SK-N-SH treated with all-trans-retinoic acid at 6 μM for 48 hours (cell line): ENCODE results near the gene ZDHHC11.
"Not testable (repeated sequence)": the region's sequence is repeated elsewhere in the genome, so short reads cannot be mapped to it uniquely, and the experiment has no call there.

ENCODE experiments used
- CSDC2 ChIP-seq: fragments of 250-450 bp; sonication (Bioruptor Pico); IDR thresholded peaks from 2 replicates; pipeline ENCODE4 v1.5.0; 2020; ENCODE audit warnings: mild to moderate bottlenecking, moderate library complexity
- ESRRG ChIP-seq: fragments of 250-450 bp; sonication (Bioruptor Pico); IDR thresholded peaks from 2 replicates; pipeline ENCODE4 v1.6.1; 2021; ENCODE audit warnings: mild to moderate bottlenecking
- GLIS3 ChIP-seq: fragments of 250-450 bp; sonication (Bioruptor Pico); IDR thresholded peaks from 2 replicates; pipeline ENCODE4 v1.5.0; 2020; ENCODE audit warnings: mild to moderate bottlenecking, moderate library complexity
- ZFP3 ChIP-seq: fragments of 250-450 bp; sonication (Bioruptor Pico); IDR thresholded peaks from 2 replicates; pipeline ENCODE4 v1.5.0; 2020; ENCODE audit warnings: mild to moderate bottlenecking, moderate library complexity
- ZFP30 ChIP-seq: fragments of 450-650 bp; formaldehyde crosslinking; IDR thresholded peaks from 2 replicates; pipeline ENCODE4 v1.5.0; 2022; ENCODE audit warnings: mild to moderate bottlenecking, moderate library complexity
- TF ChIP-seq, protein P1 (sequence below): fragments of 250-450 bp; sonication (Bioruptor Pico); IDR thresholded peaks from 2 replicates; pipeline ENCODE4 v1.5.0; 2020; ENCODE audit warnings: mild to moderate bottlenecking, moderate library complexity
- TF ChIP-seq, protein P2 (sequence below): fragments of 250-450 bp; sonication (Bioruptor Pico); IDR thresholded peaks from 2 replicates; pipeline ENCODE4 v1.8.0; 2020; ENCODE audit warnings: mild to moderate bottlenecking, moderate library complexity, borderline replicate concordance

DNA sequence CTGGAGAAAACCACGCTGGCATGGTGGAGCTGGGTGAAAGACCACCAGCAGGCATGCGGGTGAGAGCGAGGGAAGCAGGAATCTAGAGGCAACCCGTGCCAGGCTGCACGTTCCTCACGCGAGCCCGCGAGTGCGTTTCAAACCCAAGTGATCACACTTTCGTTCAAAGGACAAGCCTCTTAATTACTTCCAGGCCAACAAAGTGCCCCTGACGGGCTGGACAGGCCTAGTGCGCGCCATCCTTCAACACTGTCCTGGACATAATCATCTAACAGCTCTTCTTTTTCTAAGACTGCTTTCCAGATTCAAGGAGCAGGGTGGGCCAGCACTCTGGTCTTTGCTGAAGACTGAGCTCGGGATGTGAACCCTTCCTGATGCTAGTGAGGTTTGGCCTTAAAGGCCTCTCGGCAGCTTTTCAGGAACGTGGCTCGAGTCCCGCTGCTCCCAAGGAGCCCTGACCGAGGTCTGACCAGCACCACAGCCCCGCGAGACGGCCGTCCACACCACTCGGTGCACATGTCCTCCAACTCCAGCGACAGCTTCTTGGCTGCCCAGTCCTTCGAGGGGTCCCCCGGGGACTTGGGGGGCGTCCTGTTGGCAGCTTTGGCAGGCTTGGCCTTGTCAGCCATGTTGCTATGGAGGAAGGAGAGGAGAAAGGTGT is 81.2 kb downstream of the ZDHHC11 start:
- TF ChIP-seq ZFP3; ESRRG (CRISPR knock-in tag); ZFP30 (CRISPR knock-in tag); GLIS3 (CRISPR knock-in tag); CSDC2: not testable (repeated sequence)
- TF ChIP-seq, protein P1, sequence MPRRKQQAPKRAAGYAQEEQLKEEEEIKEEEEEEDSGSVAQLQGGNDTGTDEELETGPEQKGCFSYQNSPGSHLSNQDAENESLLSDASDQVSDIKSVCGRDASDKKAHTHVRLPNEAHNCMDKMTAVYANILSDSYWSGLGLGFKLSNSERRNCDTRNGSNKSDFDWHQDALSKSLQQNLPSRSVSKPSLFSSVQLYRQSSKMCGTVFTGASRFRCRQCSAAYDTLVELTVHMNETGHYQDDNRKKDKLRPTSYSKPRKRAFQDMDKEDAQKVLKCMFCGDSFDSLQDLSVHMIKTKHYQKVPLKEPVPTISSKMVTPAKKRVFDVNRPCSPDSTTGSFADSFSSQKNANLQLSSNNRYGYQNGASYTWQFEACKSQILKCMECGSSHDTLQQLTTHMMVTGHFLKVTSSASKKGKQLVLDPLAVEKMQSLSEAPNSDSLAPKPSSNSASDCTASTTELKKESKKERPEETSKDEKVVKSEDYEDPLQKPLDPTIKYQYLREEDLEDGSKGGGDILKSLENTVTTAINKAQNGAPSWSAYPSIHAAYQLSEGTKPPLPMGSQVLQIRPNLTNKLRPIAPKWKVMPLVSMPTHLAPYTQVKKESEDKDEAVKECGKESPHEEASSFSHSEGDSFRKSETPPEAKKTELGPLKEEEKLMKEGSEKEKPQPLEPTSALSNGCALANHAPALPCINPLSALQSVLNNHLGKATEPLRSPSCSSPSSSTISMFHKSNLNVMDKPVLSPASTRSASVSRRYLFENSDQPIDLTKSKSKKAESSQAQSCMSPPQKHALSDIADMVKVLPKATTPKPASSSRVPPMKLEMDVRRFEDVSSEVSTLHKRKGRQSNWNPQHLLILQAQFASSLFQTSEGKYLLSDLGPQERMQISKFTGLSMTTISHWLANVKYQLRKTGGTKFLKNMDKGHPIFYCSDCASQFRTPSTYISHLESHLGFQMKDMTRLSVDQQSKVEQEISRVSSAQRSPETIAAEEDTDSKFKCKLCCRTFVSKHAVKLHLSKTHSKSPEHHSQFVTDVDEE (CRISPR knock-in tag): not testable (repeated sequence)
- TF ChIP-seq, protein P2, sequence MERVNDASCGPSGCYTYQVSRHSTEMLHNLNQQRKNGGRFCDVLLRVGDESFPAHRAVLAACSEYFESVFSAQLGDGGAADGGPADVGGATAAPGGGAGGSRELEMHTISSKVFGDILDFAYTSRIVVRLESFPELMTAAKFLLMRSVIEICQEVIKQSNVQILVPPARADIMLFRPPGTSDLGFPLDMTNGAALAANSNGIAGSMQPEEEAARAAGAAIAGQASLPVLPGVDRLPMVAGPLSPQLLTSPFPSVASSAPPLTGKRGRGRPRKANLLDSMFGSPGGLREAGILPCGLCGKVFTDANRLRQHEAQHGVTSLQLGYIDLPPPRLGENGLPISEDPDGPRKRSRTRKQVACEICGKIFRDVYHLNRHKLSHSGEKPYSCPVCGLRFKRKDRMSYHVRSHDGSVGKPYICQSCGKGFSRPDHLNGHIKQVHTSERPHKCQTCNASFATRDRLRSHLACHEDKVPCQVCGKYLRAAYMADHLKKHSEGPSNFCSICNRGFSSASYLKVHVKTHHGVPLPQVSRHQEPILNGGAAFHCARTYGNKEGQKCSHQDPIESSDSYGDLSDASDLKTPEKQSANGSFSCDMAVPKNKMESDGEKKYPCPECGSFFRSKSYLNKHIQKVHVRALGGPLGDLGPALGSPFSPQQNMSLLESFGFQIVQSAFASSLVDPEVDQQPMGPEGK (CRISPR knock-in tag): not testable (repeated sequence)
